ENCODE results near the gene RBM26. TPM values are rescaled to one million over a fixed set of nuclear protein-coding genes. Genes with fewer than 3 reads are reported as not detected.

The RBM26 gene
- total and polyA plus RNA-seq, 2 of the 4 experiments (the other 2 are of a cell fraction): 17.6 to 18.1 TPM

DNA sequence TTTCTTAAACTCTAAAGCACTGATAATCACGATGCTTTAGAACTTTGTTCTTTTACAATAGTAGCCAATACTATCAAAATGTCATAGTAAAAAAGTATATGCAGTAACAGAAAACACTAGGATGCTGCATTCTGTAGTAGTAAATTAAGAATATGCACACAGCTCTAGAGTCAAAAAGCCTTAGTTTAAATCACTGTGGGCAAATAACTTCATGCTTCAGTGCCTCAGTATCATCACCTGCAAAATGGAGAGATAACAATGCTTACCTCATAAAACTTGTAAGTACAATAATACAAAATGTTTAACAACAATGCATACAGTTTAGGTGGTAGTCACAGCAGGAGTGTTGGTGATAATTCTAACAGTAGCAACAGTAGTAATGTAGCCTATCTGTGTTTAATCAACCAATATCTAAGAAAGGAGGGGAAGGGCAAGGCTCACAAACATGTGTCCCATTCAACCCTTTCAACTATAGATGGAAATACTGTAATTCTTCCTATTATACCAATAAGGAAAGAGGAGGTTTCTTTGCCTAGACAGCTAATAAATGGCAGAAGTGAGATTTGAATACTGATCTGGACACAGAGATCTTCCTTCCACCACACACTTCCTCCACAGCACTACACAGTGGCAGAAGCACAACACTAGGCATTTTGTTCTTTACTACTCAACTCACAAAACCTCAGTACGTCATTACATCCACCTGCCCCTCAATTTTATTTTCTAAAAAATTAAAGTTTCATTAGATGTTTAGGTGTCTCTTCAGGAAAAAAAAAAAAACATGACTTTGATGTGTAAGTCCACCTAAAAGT lies 4.6 kb downstream of the RBM26 start:
- Histone ChIP-seq H3K27me3 (ENCODE audit: control insufficient read depth, insufficient read depth, low read length) (no peaks in the 10 kb centered on the region), H4K8ac (ENCODE audit: low read depth in 2 of 2, low read length in 2 of 2) (no peak overlapping the region), H3K36me3 (ENCODE audit: control insufficient read depth, insufficient read depth, low read length) (peaks cover 6% of the 10 kb centered on the region), H2BK120ac (ENCODE audit: low read depth, low read length) (no peak overlapping the region), H2AK5ac (ENCODE audit: low read depth, low read length) (no peak overlapping the region), H3K27ac (ENCODE audit: insufficient read depth, low read length) (no peak overlapping the region), H2BK5ac (ENCODE audit: low read depth, low read length, poor library complexity, severe bottlenecking) (no peak overlapping the region), H3K4me2 (ENCODE audit: low read depth, low read length) (no peak overlapping the region), H4K20me1 (ENCODE audit: insufficient read depth, low read length) (peaks cover 33% of the 10 kb centered on the region), H3K9ac (ENCODE audit: low read depth, low read length) (no peak overlapping the region), H3K4me3 (ENCODE audit: insufficient read depth, low read depth, low read length) (no peak overlapping the region), H4K5ac (ENCODE audit: low read depth, low read length) (no peak overlapping the region), H2BK20ac (ENCODE audit: low read depth, low read length) (no peak overlapping the region), H3K23ac (ENCODE audit: low read depth, low read length) (no peak overlapping the region; the same call in 1 of the 2 replicates), H3K9me1 (ENCODE audit: insufficient read depth, low read length) (no peaks in the 10 kb centered on the region; the same call in 1 of the 2 replicates), H3K18ac (ENCODE audit: low read depth, low read length) (no peak overlapping the region), H3K9me3 (ENCODE audit: control insufficient read depth, insufficient read depth, low read length) (no peaks in the 10 kb centered on the region), H2AFZ (replicated peaks; ENCODE audit: low read length, poor library complexity) (no peak overlapping the region), H3K14ac (replicated peaks; ENCODE audit: low read depth, low read length) (no peak overlapping the region), H3K56ac (ENCODE audit: extremely low read depth, insufficient read depth, low read length) (no peak overlapping the region), H3K79me1 (ENCODE audit: low read depth in 1 of 2, low read length in 2 of 2) (peaks cover 11 to 48% of the 10 kb centered on the region in 2 experiments), H2AK9ac (replicated peaks; ENCODE audit: low read depth, low read length, poor library complexity) (no peak overlapping the region), H2BK15ac (ENCODE audit: low read depth, low read length) (no peak overlapping the region), H3K4me1 (ENCODE audit: control insufficient read depth, insufficient read depth, low read length) (peaks cover 3% of the 10 kb centered on the region; the same call in 1 of the 2 replicates), H3K4ac (ENCODE audit: low read depth, low read length) (no peak overlapping the region), H4K91ac (ENCODE audit: insufficient read depth, low read depth, low read length) (no peak overlapping the region)
- no peak for DNase-seq
- BruUV-seq (replicated peaks): no TSS peak
- WGBS, 2 experiments (ENCODE audit: extremely low coverage in 2 of 2, insufficient read length in 1 of 2): no CpG with 5 or more reads among the region's 2 CpGs
- in situ Hi-C loops (cut with MboI; ENCODE audit: low sequenced_read_pairs): loop anchor here (25.0 kb wide), 1 partner anchor 936 kb away; the partner anchor contains the start of gene SPRY2
- ATAC-seq (ENCODE audit: low read depth): no peak
- TF ChIP-seq CHD1 (IDR thresholded peaks at IDR 0.05; ENCODE audit: low read depth, low read length) (no peak), RFX5 (IDR thresholded peaks at IDR 0.05; ENCODE audit: low read depth, low read length) (no peak), MAZ (IDR thresholded peaks at IDR 0.05; ENCODE audit: borderline replicate concordance, low read depth, low read length) (no peak), SMC3 (IDR thresholded peaks at IDR 0.05; ENCODE audit: low read depth, low read length) (no peak), RCOR1 (IDR thresholded peaks at IDR 0.05; ENCODE audit: insufficient replicate concordance, low read length) (no peak), NFE2L2 (IDR thresholded peaks at IDR 0.05; ENCODE audit: low read depth, low read length) (no peak), CEBPB (IDR thresholded peaks at IDR 0.05; ENCODE audit: low read depth, low read length) (no peak), BHLHE40 (IDR thresholded peaks at IDR 0.05; ENCODE audit: low read depth, low read length) (no peak), FOS (IDR thresholded peaks at IDR 0.05; ENCODE audit: low read depth, low read length) (no peak), POLR2A (IDR thresholded peaks at IDR 0.05; ENCODE audit: low read depth, low read length) (no peak), MAFK (IDR thresholded peaks at IDR 0.05; ENCODE audit: low read depth, low read length) (no peak)
- TF ChIP-seq, protein P1, sequence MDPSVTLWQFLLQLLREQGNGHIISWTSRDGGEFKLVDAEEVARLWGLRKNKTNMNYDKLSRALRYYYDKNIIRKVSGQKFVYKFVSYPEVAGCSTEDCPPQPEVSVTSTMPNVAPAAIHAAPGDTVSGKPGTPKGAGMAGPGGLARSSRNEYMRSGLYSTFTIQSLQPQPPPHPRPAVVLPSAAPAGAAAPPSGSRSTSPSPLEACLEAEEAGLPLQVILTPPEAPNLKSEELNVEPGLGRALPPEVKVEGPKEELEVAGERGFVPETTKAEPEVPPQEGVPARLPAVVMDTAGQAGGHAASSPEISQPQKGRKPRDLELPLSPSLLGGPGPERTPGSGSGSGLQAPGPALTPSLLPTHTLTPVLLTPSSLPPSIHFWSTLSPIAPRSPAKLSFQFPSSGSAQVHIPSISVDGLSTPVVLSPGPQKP (IDR thresholded peaks at IDR 0.05; ENCODE audit: borderline replicate concordance, low read depth, low read length): no peak
- TF ChIP-seq, protein P2, sequence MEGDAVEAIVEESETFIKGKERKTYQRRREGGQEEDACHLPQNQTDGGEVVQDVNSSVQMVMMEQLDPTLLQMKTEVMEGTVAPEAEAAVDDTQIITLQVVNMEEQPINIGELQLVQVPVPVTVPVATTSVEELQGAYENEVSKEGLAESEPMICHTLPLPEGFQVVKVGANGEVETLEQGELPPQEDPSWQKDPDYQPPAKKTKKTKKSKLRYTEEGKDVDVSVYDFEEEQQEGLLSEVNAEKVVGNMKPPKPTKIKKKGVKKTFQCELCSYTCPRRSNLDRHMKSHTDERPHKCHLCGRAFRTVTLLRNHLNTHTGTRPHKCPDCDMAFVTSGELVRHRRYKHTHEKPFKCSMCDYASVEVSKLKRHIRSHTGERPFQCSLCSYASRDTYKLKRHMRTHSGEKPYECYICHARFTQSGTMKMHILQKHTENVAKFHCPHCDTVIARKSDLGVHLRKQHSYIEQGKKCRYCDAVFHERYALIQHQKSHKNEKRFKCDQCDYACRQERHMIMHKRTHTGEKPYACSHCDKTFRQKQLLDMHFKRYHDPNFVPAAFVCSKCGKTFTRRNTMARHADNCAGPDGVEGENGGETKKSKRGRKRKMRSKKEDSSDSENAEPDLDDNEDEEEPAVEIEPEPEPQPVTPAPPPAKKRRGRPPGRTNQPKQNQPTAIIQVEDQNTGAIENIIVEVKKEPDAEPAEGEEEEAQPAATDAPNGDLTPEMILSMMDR (conservative IDR thresholded peaks at IDR 0.05; ENCODE audit: low read depth, low read length): no peak
- TF ChIP-seq, protein P3, sequence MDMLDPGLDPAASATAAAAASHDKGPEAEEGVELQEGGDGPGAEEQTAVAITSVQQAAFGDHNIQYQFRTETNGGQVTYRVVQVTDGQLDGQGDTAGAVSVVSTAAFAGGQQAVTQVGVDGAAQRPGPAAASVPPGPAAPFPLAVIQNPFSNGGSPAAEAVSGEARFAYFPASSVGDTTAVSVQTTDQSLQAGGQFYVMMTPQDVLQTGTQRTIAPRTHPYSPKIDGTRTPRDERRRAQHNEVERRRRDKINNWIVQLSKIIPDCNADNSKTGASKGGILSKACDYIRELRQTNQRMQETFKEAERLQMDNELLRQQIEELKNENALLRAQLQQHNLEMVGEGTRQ (IDR thresholded peaks at IDR 0.05; ENCODE audit: low read depth, low read length): no peak
- intact Hi-C loops (cut with micrococcal nuclease): no loop called here
- dilution Hi-C loops (cut with HindIII; ENCODE audit: low sequenced_read_pairs, unreplicated experiment): no loop called here
- ChIA-PET POLR2A (ENCODE audit: unreplicated experiment) (no interaction called here), CTCF (interaction anchor here (1.7 kb wide), 1 partner anchor 10 kb away, joined by 4 read pairs; no protein-coding TSS in a partner anchor)

Data from IMR-90 (cell line).